ENCODE data around the gene MYO7B.

The MYO7B gene

DNA sequence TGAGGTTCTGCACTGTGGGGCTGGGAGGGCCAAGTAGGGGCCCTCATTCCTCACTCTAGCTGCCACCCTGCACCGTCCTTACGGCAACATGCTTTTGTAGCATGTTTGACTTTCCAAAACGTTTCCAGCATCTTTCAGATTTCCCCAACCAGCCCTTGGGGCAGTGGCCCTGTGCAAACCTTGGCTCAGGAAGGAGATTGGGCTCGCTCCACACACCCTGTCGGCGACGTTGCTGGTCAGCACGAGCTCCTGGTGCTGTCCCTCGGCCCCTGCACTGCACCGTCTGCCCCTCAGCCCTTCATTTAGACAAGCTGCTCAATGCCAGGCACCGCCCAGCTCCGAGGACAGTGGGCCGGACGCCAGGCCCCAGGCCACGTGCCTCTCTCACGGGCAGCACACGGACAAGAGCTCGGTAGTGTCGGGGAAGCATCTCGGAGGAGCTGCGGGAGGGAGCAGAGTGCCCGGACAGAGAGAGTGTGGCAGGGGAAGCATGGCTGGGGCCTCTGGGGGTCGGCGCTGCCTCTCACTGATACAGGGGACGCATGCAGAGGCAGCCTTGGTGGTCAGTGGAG, 117.4 kb downstream of the MYO7B start:
- no peak overlapping the region for H3K4me3 ChIP-seq (ENCODE audit: low read depth, low read length)
- TF ChIP-seq, protein P1, sequence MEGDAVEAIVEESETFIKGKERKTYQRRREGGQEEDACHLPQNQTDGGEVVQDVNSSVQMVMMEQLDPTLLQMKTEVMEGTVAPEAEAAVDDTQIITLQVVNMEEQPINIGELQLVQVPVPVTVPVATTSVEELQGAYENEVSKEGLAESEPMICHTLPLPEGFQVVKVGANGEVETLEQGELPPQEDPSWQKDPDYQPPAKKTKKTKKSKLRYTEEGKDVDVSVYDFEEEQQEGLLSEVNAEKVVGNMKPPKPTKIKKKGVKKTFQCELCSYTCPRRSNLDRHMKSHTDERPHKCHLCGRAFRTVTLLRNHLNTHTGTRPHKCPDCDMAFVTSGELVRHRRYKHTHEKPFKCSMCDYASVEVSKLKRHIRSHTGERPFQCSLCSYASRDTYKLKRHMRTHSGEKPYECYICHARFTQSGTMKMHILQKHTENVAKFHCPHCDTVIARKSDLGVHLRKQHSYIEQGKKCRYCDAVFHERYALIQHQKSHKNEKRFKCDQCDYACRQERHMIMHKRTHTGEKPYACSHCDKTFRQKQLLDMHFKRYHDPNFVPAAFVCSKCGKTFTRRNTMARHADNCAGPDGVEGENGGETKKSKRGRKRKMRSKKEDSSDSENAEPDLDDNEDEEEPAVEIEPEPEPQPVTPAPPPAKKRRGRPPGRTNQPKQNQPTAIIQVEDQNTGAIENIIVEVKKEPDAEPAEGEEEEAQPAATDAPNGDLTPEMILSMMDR (IDR thresholded peaks at IDR 0.05; ENCODE audit: low read depth, low read length), result no peak

DNA sequence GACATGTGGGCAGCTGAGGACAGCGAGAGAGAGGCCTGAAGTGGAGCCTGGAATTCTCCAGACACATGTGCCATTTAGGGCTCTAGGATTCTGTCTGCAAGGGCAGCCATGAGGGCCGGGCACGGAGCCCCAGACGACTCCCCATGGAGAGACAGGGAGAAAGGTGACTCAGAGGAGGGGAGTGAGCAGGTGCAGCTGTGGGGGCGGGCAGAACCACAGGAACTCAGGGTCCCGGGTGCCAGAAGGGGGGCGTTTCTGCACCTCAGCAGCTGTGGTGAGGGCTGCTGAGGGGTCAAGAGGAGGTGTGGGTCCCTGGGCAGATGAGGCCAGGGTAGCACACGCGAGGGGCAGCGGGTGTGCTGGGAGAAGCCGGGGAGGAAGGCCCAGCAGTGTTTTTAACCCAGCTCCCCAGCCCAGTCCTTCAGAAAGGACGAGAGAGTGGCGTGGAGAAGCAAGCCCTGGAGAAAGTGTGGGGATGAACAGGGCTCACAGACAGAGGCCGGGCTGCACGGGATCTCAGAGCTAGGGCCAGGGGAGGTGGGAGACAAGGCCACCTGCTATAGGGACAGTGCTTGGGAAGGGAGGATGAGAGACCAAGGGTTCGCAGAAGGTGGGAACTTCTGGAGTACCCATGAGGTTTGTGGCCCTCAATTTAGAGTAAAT, 118.1 kb downstream of the MYO7B start:
- TF ChIP-seq, protein P1 (IDR thresholded peaks at IDR 0.05; ENCODE audit: low read depth, low read length), result no peak

DNA sequence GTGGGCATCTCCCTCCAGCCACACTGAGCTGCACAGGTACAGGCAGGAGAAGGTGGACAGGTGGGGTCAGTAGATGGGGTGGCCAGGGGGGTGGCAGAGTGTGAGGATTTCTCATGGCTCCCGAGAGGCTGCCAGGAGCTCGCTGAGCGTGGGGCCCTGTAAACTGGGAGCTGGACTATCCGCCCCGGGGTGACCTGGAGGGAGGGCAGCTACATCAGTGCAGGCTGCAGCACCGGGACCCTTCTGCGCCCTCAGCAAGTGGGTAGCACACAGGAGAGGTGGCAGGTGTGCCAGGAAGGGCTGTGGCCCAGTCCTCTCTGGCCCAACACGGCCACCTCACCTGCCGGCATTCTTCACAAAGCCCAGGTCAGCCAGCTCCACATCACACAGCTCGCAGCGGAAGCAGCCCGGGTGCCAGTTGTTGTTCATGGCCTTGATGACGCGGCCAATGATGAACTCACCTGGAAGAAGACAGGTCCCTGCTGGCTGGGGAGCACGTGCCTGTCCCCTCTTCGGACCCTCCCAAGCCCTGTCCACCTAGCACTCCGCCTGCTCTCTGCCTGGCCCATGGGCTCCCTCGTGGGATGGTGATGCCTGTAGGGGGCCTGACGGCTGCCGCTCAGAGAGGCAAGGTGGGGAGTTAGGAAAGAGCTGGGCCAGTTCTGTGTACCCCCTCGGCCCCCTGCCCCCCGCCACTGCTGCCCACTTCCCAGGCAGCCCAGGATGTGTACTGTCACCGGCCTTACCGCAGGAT, 118.8 kb downstream of the MYO7B start:
- TF ChIP-seq, protein P1 (IDR thresholded peaks at IDR 0.05; ENCODE audit: low read depth, low read length), result no peak
- H3K4me3 ChIP-seq (ENCODE audit: low read depth, low read length), result no peak overlapping the region

More for the DNA sequence above, 118.1 kb downstream of the MYO7B start:
- H3K4me3 ChIP-seq (ENCODE audit: low read depth, low read length), result no peak overlapping the region

DNA sequence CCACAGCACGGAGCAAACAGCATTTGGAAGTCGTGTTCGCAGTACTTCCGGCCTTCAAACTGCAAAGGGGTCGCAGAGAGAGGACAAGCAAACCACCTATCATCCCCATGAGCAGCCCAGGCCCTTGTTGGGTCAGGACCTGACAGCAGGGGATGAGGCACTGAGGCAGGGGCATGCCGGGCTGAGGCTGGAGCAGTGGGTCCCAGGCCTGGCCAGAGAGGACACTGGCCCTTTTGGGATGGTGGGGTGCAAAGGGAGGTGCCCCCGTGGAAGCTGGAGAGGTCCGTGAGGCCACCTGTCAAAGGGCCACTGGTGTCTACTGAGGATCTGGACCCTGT, 119.3 kb downstream of the MYO7B start:
- TF ChIP-seq, protein P1 (IDR thresholded peaks at IDR 0.05; ENCODE audit: low read depth, low read length), result no peak
- no peak overlapping the region for H3K4me3 ChIP-seq (ENCODE audit: low read depth, low read length)

DNA sequence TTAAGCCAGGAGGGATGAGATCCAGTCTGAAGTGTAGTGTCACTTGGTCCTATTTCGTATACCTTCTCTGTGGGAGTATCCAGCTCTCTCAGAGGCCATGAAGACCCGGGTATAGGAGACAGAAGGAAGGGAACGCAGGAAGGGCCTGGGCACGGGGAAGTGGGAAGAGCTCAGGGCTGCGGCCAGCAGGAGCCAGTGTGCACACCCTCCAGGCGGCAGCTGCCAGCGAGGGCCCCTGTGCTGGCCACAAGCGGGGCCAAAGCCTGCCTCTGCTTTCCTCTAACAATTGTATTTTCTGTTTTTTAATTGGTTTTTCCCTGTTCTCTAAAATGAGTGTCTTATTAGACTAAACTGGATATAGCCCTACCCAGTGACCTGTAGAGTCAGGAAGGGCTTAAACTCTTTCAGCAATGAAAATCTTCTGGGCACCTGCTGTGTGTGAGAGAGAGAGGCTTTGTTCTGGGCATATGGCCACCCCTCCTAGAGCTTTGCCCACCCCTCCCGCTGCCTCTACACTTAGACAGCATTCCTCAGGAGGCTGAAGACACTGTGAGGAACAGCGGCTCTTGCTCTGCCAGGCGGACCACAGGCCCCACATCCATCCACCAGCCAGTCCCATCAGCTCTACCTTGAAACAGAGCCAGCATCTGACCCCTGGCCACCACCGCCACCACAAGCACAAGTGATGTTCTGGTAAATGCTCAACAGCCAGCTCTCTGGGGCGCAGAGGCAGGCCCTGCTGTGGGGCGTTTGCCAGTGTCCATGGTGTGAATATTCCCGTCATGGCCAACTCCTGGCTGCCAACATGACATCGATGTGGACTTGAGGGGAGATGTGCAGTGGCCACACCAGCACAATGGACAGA, 120.0 kb downstream of the MYO7B start:
- TF ChIP-seq, protein P1 (IDR thresholded peaks at IDR 0.05; ENCODE audit: low read depth, low read length), result no peak
- no peak overlapping the region for H3K4me3 ChIP-seq (ENCODE audit: low read depth, low read length)

DNA sequence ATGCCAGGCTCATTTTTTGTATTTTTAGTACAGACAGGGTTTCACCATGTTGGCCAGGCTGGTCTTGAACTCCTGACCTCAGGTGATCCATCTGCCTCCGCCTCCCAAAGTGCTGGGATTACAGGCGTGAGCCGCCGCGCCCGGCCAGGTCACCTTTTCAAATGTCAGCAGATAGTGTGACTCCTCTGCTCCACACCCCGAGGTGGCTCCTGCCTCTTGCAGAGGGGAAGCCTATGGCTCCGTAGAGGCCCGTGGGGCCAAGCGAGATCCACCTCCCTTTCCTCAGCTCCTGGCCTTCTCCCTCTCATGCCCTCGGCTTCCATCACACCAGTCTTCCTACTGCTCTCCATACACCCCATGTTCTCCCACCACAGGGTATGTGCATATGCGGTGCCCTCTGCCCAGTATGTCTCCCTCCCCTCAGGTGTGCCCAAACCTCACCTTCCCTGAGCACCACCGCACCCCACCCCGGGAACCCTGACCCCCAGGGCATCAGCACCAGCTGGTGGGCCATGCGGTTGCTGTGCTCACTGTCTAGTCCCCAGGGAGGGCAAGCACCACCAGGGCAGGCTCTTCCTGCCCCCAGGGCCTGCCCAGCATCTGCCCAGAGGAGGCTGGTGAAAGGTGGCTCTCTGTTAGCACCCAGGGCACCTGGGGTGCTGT, 121.2 kb downstream of the MYO7B start:
- TF ChIP-seq, protein P1 (IDR thresholded peaks at IDR 0.05; ENCODE audit: low read depth, low read length), result no peak
- H3K4me3 ChIP-seq (ENCODE audit: low read depth, low read length), result no peak overlapping the region

All from WI38 (cell line).